Measurements from ENCODE around the gene MAB21L2.

MAB21L2 gene

GRCh38 chr4:150572704-150573504 lies 9.0 kb upstream of the MAB21L2 start:
- Histone ChIP-seq H4K20me1 (ENCODE audit: insufficient read depth) (no peaks in the 10 kb centered on the region), H3K27ac (no peak overlapping the region), H3K4me1 (ENCODE audit: low read depth, poor library complexity, severe bottlenecking) (peaks cover 3% of the 10 kb centered on the region), H3K27me3 (ENCODE audit: insufficient read depth, low read depth) (no peaks in the 10 kb centered on the region), H3K4me3 (IDR thresholded peaks at IDR 0.05; ENCODE audit: insufficient read depth, low read depth, low read length) (no peak overlapping the region), H3K9ac (no peak overlapping the region), H3K36me3 (ENCODE audit: insufficient read depth) (no peaks in the 10 kb centered on the region), H3K79me2 (ENCODE audit: insufficient read depth, low read depth) (no peaks in the 10 kb centered on the region), H2AFZ (ENCODE audit: low read depth) (no peak overlapping the region), H3K4me2 (no peak overlapping the region)
- TF ChIP-seq CTCF (conservative IDR thresholded peaks at IDR 0.05; ENCODE audit: low read depth, low read length): no peak

- no peak overlapping the region for H3K4me2 ChIP-seq
- H3K9ac ChIP-seq: no peak overlapping the region
- no peaks in the 10 kb centered on the region for H4K20me1 ChIP-seq (ENCODE audit: insufficient read depth)
- H3K27ac ChIP-seq: no peak overlapping the region
- no peaks in the 10 kb centered on the region for H3K79me2 ChIP-seq (ENCODE audit: insufficient read depth, low read depth)
- no peak overlapping the region for H2AFZ ChIP-seq (ENCODE audit: low read depth)
- TF ChIP-seq CTCF (conservative IDR thresholded peaks at IDR 0.05; ENCODE audit: low read depth, low read length): no peak
- H3K27me3 ChIP-seq (ENCODE audit: insufficient read depth, low read depth): no peaks in the 10 kb centered on the region
- H3K4me1 ChIP-seq (ENCODE audit: low read depth, poor library complexity, severe bottlenecking): peaks cover 3% of the 10 kb centered on the region
- H3K4me3 ChIP-seq (IDR thresholded peaks at IDR 0.05; ENCODE audit: insufficient read depth, low read depth, low read length): no peak overlapping the region
- H3K36me3 ChIP-seq (ENCODE audit: insufficient read depth): no peaks in the 10 kb centered on the region
These were observed 8.4 kb upstream of the MAB21L2 start for GRCh38 chr4:150573534-150573933.

- no peak overlapping the region for H3K4me3 ChIP-seq (IDR thresholded peaks at IDR 0.05; ENCODE audit: insufficient read depth, low read depth, low read length)
- H3K9ac ChIP-seq: no peak overlapping the region
- H4K20me1 ChIP-seq (ENCODE audit: insufficient read depth): no peaks in the 10 kb centered on the region
- H3K79me2 ChIP-seq (ENCODE audit: insufficient read depth, low read depth): no peaks in the 10 kb centered on the region
- no peaks in the 10 kb centered on the region for H3K27me3 ChIP-seq (ENCODE audit: insufficient read depth, low read depth)
- no peaks in the 10 kb centered on the region for H3K36me3 ChIP-seq (ENCODE audit: insufficient read depth)
- H3K4me2 ChIP-seq: no peak overlapping the region
- H3K4me1 ChIP-seq (ENCODE audit: low read depth, poor library complexity, severe bottlenecking): peaks cover 3% of the 10 kb centered on the region
- no peak overlapping the region for H3K27ac ChIP-seq
- TF ChIP-seq CTCF (conservative IDR thresholded peaks at IDR 0.05; ENCODE audit: low read depth, low read length): no peak
- no peak overlapping the region for H2AFZ ChIP-seq (ENCODE audit: low read depth)
These were observed 7.3 kb upstream of the MAB21L2 start for GRCh38 chr4:150574678-150575077.

GRCh38 chr4:150577796-150578195 lies 4.2 kb upstream of the MAB21L2 start:
- no peak overlapping the region for H3K9ac ChIP-seq
- H2AFZ ChIP-seq (ENCODE audit: low read depth): no peak overlapping the region
- H4K20me1 ChIP-seq (ENCODE audit: insufficient read depth): no peaks in the 10 kb centered on the region
- H3K36me3 ChIP-seq (ENCODE audit: insufficient read depth): no peaks in the 10 kb centered on the region
- no peaks in the 10 kb centered on the region for H3K27me3 ChIP-seq (ENCODE audit: insufficient read depth, low read depth)
- H3K4me1 ChIP-seq (ENCODE audit: low read depth, poor library complexity, severe bottlenecking): peaks cover 3% of the 10 kb centered on the region
- H3K4me2 ChIP-seq: no peak overlapping the region
- H3K79me2 ChIP-seq (ENCODE audit: insufficient read depth, low read depth): no peaks in the 10 kb centered on the region
- no peak overlapping the region for H3K4me3 ChIP-seq (IDR thresholded peaks at IDR 0.05; ENCODE audit: insufficient read depth, low read depth, low read length)
- TF ChIP-seq CTCF (conservative IDR thresholded peaks at IDR 0.05; ENCODE audit: low read depth, low read length): no peak
- no peak overlapping the region for H3K27ac ChIP-seq
